ENCODE results near the gene RPTOR. TPM values are rescaled to one million over a fixed set of nuclear protein-coding genes. Genes with fewer than 3 reads are reported as not detected.

Gene RPTOR
- total and polyA plus RNA-seq, 2 experiments from 2014 or later = 6.6 to 16.1 TPM

DNA sequence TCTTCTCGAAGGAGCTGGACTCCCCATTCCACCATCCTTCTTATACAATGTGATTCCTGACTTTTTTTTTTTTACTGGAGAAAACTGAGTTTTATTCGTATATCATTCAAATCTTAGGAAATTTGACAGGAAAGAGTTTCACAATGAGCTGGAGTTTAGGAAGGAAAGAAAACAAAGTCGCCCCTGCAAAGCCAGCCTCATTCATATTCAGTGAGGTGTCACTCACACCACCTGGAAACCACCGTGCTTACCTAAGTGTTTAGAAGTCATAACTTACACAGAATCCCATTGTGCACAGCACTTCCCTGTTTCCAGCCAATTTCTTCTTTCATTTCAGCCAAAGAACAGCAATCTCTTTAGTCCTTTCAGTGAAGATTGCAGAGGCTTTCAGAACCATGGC is 356.7 kb downstream of the RPTOR start:
- no peak for TF ChIP-seq EZH2phosphoT487 (IDR thresholded peaks at IDR 0.05; ENCODE audit: insufficient read depth, low read depth)
- TF ChIP-seq EZH2 (IDR thresholded peaks at IDR 0.05; ENCODE audit: insufficient read depth, poor library complexity, severe bottlenecking) = no peak
- Histone ChIP-seq H3K9ac (no peak overlapping the region), H3K36me3 (ENCODE audit: low read depth) (no peaks in the 10 kb centered on the region), H2AFZ (no peak overlapping the region), H3K27me3 (replicated peaks; ENCODE audit: insufficient read depth) (no peaks in the 10 kb centered on the region), H3K4me3 (no peak overlapping the region), H3F3A (ENCODE audit: insufficient read depth) (no peaks in the 10 kb centered on the region), H3K4me1 (ENCODE audit: insufficient read depth) (no peaks in the 10 kb centered on the region), H4K20me1 (ENCODE audit: insufficient read depth) (no peaks in the 10 kb centered on the region), H3K79me2 (ENCODE audit: insufficient read depth) (no peaks in the 10 kb centered on the region), H3K27ac (no peak overlapping the region), H3K4me2 (ENCODE audit: unreplicated experiment) (no peak overlapping the region), H3K9me3 (ENCODE audit: low read depth) (no peaks in the 10 kb centered on the region), H3K9me2 (ENCODE audit: insufficient read depth) (no peaks in the 10 kb centered on the region)
- in situ Hi-C loops (cut with MboI) = no loop called here
- WGBS, 2 experiments (ENCODE audit: low coverage in 1 of 2, low lambda C conversion rate in 2 of 2, missing lambda C conversion rate in 2 of 2) = 78 to 79% methylated on average over 4 of the region's 4 CpGs
- no peak for DNase-seq

DNA sequence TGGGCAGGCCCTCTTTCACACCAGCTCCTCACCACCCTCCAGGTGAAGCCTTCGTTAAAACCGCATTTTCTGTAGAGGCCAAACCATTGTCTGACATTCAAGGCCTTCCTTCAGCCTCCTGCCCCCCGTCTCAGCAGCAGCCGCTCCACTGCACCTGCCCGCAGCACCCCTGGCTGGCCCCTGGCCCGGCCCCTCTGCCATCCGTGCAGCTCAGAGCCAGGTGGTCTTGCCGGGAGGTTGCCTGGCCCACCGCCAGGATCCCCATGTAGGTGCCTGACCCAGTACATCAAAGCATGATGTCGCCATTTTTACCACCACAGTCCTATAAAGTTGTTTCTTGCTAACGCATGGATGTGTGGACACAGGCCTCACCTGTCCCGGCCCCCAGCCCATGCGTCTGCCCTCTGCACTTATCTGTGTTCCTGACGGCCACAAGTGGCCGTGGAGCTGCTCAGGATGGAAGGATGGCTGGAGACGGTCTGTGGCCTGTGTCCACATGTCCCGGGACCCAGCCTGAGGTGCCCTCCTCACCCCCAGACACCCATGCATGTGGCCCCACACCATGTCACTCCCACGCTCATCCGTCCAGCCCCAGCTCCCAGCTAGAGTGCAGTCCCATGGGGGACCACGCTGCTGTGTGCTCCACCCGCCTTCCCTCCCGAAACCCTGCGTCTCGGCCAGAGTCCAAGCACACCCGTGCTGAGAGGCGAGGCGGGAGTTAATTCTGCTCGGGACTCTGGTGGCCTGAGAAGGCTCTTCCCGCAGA is 357.7 kb downstream of the RPTOR start:
- Histone ChIP-seq H3K79me2 (ENCODE audit: insufficient read depth) (no peaks in the 10 kb centered on the region), H3K4me3 (no peak overlapping the region), H3K9me3 (ENCODE audit: low read depth) (no peaks in the 10 kb centered on the region), H3K9me2 (ENCODE audit: insufficient read depth) (no peaks in the 10 kb centered on the region), H3K4me1 (ENCODE audit: insufficient read depth) (no peaks in the 10 kb centered on the region), H3K27ac (no peak overlapping the region), H3K27me3 (replicated peaks; ENCODE audit: insufficient read depth) (no peaks in the 10 kb centered on the region), H3K36me3 (ENCODE audit: low read depth) (no peaks in the 10 kb centered on the region), H2AFZ (no peak overlapping the region), H4K20me1 (ENCODE audit: insufficient read depth) (no peaks in the 10 kb centered on the region), H3K9ac (no peak overlapping the region), H3K4me2 (ENCODE audit: unreplicated experiment) (no peak overlapping the region), H3F3A (ENCODE audit: insufficient read depth) (no peaks in the 10 kb centered on the region)
- in situ Hi-C loops (cut with MboI) = no loop called here
- no peak for DNase-seq
- TF ChIP-seq EZH2 (IDR thresholded peaks at IDR 0.05; ENCODE audit: insufficient read depth, poor library complexity, severe bottlenecking) = no peak
- TF ChIP-seq EZH2phosphoT487 (IDR thresholded peaks at IDR 0.05; ENCODE audit: insufficient read depth, low read depth) = no peak
- 93 to 94% methylated on average over 29 of the region's 29 CpGs for WGBS, 2 experiments (ENCODE audit: low coverage in 1 of 2, low lambda C conversion rate in 2 of 2, missing lambda C conversion rate in 2 of 2)

DNA sequence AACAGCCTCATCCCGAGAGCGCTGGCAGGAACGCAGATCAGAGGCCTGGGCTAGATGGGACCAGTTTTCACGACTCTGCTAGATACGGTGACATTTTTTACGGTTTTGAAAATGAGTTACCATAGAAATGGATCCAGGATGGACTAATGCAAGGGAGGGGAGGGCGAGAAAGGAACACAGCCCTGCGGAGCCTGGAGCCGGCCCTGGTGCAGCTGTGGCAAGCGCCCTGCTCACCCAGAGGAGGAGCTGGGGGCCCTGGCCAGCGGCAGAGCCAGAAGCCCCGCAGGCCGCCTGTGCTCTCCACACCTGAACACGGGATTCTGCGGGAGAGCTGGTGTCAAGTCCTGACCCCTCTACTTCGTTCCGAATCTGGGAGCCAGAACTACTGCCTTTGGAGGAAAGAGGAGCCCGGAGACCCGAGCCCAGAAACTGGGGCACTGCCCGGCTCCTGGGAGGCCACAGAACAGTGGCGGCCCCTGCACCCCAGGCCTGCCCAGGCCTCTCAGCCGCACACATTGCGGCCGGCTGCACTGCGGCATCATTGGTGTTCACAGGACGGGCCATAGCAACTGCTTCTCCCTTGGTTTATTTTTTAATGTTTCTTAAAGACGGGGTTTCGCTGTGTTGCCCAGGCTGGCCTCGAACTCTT is 358.4 kb downstream of the RPTOR start:
- Histone ChIP-seq H3F3A (ENCODE audit: insufficient read depth) (no peaks in the 10 kb centered on the region), H3K9me3 (ENCODE audit: low read depth) (no peaks in the 10 kb centered on the region), H3K9me2 (ENCODE audit: insufficient read depth) (no peaks in the 10 kb centered on the region), H3K4me2 (ENCODE audit: unreplicated experiment) (no peak overlapping the region), H2AFZ (no peak overlapping the region), H3K36me3 (ENCODE audit: low read depth) (no peaks in the 10 kb centered on the region), H3K79me2 (ENCODE audit: insufficient read depth) (no peaks in the 10 kb centered on the region), H3K4me1 (ENCODE audit: insufficient read depth) (no peaks in the 10 kb centered on the region), H3K9ac (no peak overlapping the region), H3K4me3 (no peak overlapping the region), H3K27me3 (replicated peaks; ENCODE audit: insufficient read depth) (no peaks in the 10 kb centered on the region), H4K20me1 (ENCODE audit: insufficient read depth) (no peaks in the 10 kb centered on the region), H3K27ac (no peak overlapping the region)
- in situ Hi-C loops (cut with MboI) = no loop called here
- TF ChIP-seq EZH2 (IDR thresholded peaks at IDR 0.05; ENCODE audit: insufficient read depth, poor library complexity, severe bottlenecking) (no peak), EZH2phosphoT487 (IDR thresholded peaks at IDR 0.05; ENCODE audit: insufficient read depth, low read depth) (no peak)
- 95 to 96% methylated on average over 29 of the region's 29 CpGs for WGBS, 2 experiments (ENCODE audit: low coverage in 1 of 2, low lambda C conversion rate in 2 of 2, missing lambda C conversion rate in 2 of 2)
- no peak for DNase-seq

DNA sequence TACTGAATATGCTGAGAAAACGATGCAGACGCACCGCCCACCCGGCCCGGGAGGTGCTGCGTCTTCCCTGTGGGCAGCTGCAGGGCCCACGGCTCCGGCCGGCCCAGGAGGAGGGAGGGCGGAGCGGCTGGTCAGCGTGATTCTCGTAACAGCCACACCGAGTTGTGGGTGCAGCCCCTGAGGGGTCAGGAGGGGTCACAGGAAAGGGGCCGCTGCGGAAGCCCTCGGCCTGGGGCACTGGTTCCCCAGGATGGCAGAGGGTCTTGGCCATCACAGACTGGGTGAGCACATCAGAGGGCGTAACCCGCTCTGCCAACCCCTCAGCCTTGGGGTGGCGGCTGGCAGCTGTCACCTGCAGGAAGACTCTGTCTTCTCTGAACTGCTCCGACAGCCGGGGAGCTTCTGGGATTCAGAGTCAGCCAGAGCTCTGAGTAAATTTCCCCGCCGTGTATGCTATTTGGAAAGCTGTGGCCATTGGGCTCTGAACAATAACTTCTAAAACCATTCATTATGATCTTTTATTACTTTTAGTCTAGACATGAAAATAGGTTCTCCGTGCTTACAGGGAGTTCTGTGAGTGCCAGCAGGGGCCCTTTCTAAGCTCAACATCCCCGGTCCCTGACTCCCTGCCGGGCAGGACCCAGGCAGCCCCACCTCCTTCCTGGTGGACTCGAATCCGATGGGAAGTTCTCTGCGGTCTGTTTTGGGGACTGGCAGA is 359.6 kb downstream of the RPTOR start:
- H3K9ac ChIP-seq = no peak overlapping the region
- no peaks in the 10 kb centered on the region for H3F3A ChIP-seq (ENCODE audit: insufficient read depth)
- TF ChIP-seq EZH2 (IDR thresholded peaks at IDR 0.05; ENCODE audit: insufficient read depth, poor library complexity, severe bottlenecking) = no peak
- no peaks in the 10 kb centered on the region for H3K4me1 ChIP-seq (ENCODE audit: insufficient read depth)
- DNase-seq = no peak
- no peaks in the 10 kb centered on the region for H4K20me1 ChIP-seq (ENCODE audit: insufficient read depth)
- no peaks in the 10 kb centered on the region for H3K9me2 ChIP-seq (ENCODE audit: insufficient read depth)
- in situ Hi-C loops (cut with MboI) = no loop called here
- 91 to 92% methylated on average over 28 to 30 of the region's 30 CpGs for WGBS, 2 experiments (ENCODE audit: low coverage in 1 of 2, low lambda C conversion rate in 2 of 2, missing lambda C conversion rate in 2 of 2)
- H3K79me2 ChIP-seq (ENCODE audit: insufficient read depth) = no peaks in the 10 kb centered on the region
- H3K36me3 ChIP-seq (ENCODE audit: low read depth) = no peaks in the 10 kb centered on the region
- no peak overlapping the region for H3K4me3 ChIP-seq
- no peaks in the 10 kb centered on the region for H3K9me3 ChIP-seq (ENCODE audit: low read depth)
- H2AFZ ChIP-seq = no peak overlapping the region
- no peak overlapping the region for H3K27ac ChIP-seq
- H3K4me2 ChIP-seq (ENCODE audit: unreplicated experiment) = no peak overlapping the region
- no peaks in the 10 kb centered on the region for H3K27me3 ChIP-seq (replicated peaks; ENCODE audit: insufficient read depth)
